GM18499 (cell line): ENCODE data around the gene ARHGEF10L.

Experiments used
- ATAC-seq: cut with Tn5 transposase; IDR thresholded peaks from one replicate; pipeline ENCODE4 v1.9.1; 2021; ENCODE audit warnings: moderate number of reproducible peaks; ENCODE audit not compliant: insufficient read depth, unreplicated experiment

Gene ARHGEF10L

DNA sequence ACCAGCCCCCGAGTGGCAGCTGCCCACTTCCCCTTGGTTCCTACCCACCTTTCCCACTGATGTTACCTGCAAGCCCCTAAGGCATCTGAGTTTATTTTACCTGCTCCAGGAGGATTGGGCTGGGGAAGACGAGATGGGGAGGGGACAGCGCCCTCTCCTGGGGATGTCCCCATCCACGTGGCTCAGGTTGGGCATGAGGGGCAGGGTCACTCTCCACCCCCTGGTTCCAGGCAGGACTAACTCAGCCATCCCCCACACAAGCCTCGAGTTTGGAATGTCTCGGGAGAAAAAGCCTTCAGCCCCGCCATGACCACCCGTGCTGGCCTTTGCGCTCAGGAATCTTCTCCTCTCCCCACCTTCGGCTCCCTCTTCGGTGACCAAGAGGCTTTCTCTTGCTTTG is 90.0 kb downstream of the ARHGEF10L start:
- no peak for ATAC-seq

DNA sequence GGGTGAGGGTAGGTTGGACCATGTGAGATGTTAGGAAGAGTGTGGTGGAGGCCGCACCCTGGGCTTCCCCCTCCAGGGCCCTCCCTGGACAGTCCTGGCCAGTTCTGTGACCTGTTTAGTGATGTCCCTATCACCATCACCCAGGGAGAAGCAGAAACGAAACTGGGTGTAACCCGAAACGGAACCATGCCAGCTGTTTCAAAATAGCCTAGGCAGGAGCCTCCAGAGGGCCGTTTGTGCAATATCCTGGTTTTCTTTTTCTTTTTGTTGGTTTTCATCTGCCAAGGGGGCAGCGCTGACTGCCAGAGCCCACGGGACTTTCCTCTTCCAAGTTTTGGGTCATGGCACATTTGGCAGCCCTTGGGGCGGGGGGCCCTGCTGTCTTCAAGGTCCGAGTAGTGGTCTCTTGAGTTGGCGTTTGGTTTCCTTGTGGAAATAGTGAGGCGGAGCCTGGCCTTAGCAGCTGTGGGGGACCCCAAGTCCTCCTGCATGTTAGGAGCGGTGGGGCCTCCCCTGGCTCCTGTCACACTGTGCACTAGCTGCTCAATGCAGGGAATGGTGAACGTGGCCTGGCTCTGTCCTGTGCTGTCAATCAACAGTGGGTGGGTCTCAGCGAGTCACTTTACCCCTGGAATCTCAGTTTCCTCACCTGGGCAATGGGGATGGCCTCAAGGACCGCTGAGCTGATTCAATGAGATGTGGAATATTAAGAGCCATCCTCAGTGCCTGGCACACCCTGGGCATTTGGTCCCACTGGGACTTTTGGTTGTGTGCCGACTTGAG is 90.7 kb downstream of the ARHGEF10L start:
- no peak for ATAC-seq

- ATAC-seq, result no peak
Observed at GRCh38 chr1:17630986-17631385, 91.5 kb downstream of the ARHGEF10L start.

DNA sequence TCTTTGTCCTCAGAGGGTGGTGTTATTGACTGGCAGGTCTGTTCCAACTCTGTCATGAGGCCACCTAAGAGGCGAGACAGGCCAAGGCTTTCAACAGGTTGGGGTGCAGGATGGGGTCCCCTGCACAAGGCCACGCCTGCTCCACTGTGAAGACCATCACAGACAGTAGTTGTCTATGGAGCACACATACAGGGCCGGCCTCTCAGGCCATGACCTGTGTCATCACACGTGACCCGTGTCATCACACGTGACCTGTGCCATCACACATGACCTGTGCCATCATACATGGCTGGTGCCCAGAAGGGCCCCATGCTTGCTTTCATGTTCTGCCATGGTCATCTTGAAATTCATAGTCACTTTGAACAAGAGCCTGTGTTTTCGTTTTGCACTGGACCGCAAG is 91.9 kb downstream of the ARHGEF10L start:
- ATAC-seq, result no peak

- no peak for ATAC-seq
Observed at GRCh38 chr1:17632106-17632505, 92.6 kb downstream of the ARHGEF10L start.

- ATAC-seq, result no peak
Observed at GRCh38 chr1:17632541-17633184, 93.2 kb downstream of the ARHGEF10L start.

GRCh38 chr1:17633654-17634053 is 94.2 kb downstream of the ARHGEF10L start:
- no peak for ATAC-seq

GRCh38 chr1:17635276-17635675 is 95.8 kb downstream of the ARHGEF10L start:
- ATAC-seq, result no peak

GRCh38 chr1:17635811-17636210 is 96.3 kb downstream of the ARHGEF10L start:
- no peak for ATAC-seq

DNA sequence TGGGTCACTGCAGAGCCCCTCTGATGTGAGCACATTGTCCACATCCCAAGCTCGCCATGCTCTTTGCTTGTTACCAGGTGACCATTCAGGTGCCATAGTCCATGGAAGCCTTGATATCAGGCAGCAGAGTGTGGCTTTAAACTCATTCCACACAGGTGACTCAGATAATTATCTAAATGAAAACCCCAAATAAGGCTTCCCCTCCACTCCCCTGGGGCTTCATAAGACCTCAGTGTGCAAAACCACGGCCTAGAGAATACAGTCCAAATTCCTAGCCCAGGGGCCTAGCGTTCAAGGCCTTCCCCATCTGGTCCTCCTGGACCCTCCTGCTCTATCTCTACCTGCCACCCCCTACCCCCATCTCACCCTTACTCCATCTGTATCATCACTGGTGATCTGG is 97.1 kb downstream of the ARHGEF10L start:
- ATAC-seq, result no peak

- ATAC-seq, result no peak
Observed at GRCh38 chr1:17637055-17637454, 97.6 kb downstream of the ARHGEF10L start.

DNA sequence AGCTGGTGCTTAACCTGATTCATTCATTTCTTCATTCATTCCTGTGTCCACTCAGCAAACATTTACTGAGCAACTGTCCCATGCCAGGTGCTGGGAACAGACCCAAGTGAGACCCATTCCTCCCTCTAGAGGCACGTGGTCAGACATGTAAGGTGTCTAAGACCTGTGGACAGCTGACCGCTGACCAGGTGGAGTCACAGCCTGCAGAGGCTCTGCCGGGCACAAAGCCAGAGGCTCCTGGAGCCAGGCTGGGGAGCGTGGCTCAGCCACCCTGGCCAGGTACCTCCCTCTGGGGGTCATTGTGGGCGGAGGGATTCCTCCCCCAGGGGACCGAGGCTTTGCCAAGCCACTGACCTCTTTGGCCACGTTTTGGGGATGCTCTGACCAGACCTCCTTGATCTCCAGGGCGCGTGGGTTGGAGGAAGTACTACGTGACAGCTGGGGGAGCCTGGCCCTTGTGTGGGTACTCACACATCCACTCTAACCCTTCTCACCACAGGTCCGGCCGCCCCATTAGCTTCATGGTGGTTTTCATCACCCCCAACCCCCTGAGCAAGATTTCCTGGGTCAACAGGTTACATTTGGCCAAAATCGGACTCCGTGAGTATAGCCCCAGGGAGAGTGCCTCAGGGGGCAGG is 100.3 kb downstream of the ARHGEF10L start:
- no peak for ATAC-seq

- ATAC-seq, result no peak
Observed at GRCh38 chr1:17640393-17640792, 100.9 kb downstream of the ARHGEF10L start.

DNA sequence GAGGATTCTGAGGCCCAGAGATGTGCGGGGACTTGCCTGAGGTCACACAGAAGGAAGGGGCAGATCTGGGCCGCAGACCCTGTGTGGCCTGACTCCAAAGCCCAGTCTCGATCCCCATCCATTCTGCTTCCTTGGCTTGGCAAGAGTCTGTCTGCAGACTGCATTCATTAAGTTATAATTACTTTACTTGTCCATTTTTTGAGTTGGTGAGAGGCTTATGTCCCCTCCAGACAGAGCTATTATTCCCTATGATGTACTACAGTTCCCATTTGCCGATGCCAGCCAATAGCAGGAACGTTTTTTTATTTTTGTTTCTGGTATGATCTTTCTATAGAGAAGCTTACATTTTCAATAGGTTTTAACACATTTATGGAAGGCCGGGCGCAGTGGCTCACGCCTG is 101.5 kb downstream of the ARHGEF10L start:
- ATAC-seq, result no peak

DNA sequence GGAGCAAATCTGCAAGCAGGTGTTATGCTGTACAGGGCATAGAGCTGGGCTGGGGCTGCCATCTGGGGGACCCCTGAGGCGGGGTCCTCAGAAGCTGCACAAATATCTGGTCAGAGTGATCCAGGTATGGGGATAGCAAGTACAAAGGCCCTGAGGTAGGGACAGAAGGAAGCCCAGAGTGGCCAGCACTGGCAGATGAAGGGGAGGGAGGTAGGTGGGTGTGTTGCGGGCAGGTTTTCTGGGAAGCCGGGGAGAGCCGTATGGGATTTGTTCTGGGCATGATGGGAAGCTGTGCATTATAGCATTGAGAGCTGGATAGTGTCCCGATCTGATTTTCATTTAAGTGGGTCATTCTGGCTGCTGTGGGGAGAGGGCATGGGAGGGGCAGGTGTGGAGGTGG is 102.7 kb downstream of the ARHGEF10L start:
- ATAC-seq, result no peak

GRCh38 chr1:17642943-17643342 is 103.4 kb downstream of the ARHGEF10L start:
- no peak for ATAC-seq

DNA sequence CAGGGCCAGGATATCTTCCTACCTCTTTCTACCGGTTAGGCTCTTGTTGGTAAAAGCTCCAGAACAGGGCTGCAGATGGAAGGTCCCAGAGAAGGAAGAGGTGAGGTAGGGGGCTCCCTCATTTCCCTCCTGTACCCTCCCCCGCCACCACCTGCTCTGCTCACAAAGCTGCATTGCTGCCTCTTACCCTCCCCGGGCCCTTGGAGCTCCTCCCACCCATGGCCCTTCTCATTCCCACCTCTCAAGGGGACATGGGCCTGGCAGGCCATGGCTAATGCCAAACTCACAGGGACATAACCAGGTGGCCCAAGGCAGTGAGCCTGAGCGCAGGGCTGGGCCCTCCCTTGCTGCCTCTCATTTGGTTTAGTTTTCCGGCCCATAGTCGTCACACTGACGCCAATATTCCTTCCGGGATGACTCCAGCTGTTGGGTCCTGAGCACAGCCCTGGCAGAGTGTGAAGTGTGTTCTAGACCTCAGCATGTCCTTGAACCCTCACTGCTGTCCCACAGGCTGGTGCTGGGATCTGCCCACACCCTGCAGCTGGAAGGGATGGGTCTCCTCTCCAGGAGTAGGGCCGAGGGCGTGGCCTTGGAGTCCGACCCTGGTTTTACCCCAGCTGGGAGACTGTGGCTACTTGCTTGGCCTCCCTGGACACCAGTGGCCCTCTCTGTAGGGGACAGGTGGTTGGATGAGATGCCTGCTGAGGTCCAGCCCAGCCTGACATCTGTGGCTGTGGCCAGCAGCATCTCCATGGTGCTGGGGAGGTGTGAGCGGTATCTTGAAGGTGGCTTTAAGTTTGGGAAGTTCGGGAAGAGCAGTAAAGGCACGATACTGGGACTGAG is 104.6 kb downstream of the ARHGEF10L start:
- no peak for ATAC-seq

- no peak for ATAC-seq
Observed at GRCh38 chr1:17645068-17645911, 105.8 kb downstream of the ARHGEF10L start.

GRCh38 chr1:17646444-17647280 is 107.2 kb downstream of the ARHGEF10L start:
- no peak for ATAC-seq
